ENCODE results near the gene HIGD2A. TPM values are rescaled to one million over a fixed set of nuclear protein-coding genes. Genes with fewer than 3 reads are reported as not detected.

HIGD2A gene
- 78.5 and 108 TPM in 2 replicates for total RNA-seq (2014; rRNA removed; shearing (Covaris generic))

GRCh38 chr5:176388444-176389134 lies at the start of gene HIGD2A, which contains the start of gene NOP16:
Gene HIGD2A (plus strand): TSS chr5:176388751. CDS start chr5:176388820, 69 bp downstream.
Gene NOP16 (minus strand): TSS chr5:176388598. CDS start chr5:176388539, 59 bp downstream.
- peak; percentile 96 for DNase-seq (ENCODE audit: low read depth)

DNA sequence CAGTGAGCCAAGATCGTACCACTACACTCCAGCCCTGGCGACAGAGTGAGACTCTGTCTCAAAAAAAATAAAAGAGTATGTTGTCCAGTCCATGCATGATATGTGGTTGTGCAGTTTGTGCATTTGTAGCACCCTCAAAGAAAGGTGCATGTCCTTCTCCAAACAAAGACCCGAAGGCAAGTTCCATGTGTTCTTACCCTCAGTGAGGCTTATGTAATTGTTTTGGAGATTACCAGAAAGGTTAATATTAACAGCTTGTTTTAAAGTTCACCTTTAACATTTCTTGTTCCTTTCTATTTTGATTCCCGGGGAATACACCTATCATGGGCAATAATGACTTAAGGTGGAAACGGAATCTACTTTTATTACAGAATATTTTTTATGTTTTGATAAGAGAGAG lies 49.2 kb upstream of the HIGD2A start:
- no peak for DNase-seq (ENCODE audit: low read depth)

- no peak for DNase-seq (ENCODE audit: low read depth)
Measured at GRCh38 chr5:176341325-176342157, 47.0 kb upstream of the HIGD2A start.

DNA sequence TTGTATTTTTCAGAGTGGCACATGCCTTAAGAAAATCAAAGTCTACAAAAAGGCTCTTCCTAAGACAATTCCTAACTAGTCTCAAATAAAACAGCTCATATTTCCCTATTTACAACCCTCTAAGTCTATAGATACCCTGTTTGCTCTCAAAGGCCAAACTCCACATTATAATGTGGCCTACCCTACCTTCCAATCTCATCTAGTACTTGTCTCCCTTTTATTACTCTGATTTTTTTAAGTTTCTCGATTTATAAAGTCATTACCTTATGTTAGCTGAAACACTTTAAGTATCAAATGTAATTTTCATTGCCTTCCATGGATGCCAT lies 46.4 kb upstream of the HIGD2A start:
- DNase-seq (ENCODE audit: low read depth), result no peak

GRCh38 chr5:176342766-176343458 lies 45.6 kb upstream of the HIGD2A start:
- DNase-seq (ENCODE audit: low read depth), result no peak

DNA sequence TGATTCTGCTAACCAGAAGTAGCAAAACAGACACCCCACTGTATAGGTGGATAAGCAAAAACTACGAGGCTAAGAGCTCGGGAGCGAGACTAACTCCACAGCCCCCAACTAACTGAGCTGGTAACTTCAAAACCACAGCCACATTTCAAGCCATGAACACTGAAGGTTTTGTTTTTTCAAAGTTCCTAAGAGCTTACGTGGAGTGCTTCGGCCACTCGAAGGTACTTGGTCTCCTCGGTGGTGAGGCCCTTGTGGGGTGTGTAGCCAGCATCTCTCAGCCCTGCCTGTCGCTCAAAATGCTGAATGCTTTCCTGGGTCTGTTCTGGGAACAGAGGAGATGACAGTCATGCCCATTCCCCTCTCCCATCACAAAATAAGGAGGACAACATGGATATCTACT lies 38.1 kb upstream of the HIGD2A start:
- no peak for DNase-seq (ENCODE audit: low read depth)

GRCh38 chr5:176352116-176352878 lies 36.3 kb upstream of the HIGD2A start:
- DNase-seq (ENCODE audit: low read depth), result no peak

DNA sequence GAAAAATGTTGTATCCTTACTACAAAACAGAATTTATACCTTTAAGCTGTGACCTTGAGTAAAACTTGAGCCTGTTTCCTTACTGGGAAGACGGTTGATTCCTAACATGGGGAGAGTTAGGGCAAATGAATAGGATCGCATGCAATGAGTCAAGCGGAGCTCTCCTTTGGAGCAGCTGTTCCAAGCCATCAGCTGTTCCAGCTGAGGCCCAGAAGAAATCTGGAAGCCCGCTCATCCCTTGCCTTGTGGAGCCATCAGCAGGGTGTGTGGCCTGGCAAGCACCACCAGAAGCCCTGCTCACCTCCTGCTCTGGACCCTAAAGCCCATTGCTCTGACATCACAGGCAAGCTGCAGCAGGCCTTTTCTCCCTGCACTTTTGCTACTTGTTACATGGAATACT lies 35.0 kb upstream of the HIGD2A start:
- DNase-seq (ENCODE audit: low read depth), result no peak

DNA sequence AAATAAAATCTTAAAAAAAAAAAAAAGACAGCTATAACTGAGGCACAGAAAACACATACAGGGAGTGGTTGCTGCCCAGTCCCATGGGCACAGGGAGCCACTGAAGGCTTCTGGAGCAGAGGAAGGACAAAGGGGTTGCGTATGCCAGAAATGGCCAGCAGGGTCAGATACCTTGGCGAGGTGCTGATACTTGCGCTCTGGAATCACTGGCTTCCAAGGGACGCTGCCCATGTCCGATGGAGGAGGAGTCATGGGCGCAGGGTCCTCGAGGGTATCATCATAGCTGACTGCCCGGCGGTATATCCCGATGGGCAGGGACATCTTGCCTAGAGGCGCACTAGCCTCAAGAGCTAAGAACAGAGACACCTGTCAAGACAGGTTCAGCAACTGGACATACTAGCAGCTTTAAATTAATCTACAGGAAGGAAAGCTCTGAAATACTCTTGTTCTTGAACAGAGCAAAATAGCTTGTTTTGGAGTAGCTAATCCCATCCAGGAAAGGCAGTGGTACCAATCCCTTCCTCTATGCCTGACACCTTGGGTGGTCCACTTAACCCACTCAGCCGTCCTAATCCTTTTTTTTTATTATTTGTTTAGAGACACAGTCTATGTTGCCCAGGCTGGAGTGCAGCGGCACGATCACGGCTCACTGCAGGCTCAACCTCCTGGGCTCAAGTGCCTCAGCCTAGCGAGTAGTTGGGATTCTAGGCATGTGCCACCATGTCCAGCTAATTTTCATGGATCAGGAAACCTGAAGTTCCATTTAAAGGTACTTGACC lies 33.0 kb upstream of the HIGD2A start:
- no peak for DNase-seq (ENCODE audit: low read depth)

DNA sequence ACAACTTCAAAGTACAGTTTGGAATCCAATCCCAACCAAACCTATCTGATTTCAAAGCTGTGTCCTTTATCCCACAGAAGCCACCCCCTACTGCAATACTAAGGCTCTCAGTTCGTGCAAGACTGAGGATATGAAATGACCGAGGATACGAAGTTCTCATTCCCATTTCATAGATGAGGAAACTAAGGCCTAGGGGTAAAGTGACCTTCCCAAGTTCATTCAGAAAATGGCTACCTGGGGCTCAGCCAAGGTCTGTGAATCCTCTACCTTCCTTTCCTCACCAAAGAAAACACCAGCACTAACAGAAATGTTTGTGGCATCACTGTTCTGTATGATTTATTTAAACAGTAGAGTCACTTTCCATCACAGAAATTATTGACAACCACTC lies 32.4 kb upstream of the HIGD2A start:
- no peak for DNase-seq (ENCODE audit: low read depth)

- peak; percentile 11 for DNase-seq (ENCODE audit: low read depth)
Measured at GRCh38 chr5:176359658-176360057, 28.9 kb upstream of the HIGD2A start.

DNA sequence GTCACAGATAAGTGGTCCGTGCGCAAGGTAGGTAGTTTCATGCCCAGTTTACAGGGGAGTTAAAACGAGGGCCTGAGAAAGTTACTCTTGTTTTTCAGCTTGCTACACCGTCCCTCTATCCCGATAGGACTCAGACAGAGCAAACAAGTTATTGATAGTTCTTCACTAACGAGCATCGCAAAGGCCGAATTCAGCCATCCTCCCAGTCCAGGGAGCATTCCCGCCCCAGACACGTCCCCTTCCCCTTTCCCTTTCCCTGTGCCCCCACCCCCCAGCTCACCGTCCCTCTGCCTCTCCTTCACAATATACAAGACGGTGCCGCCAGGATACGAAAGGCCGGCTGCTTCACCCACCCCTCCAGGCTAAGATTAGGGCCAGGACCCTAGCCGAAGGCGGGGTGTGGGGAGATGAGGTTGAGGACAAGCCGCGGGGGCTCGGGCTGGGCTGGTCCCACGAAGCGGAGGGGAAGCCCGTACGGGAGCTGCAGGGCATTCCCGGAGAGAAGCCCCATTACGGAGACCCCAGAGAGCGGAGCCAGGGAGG lies 27.6 kb upstream of the HIGD2A start:
- no peak for DNase-seq (ENCODE audit: low read depth)

- peak; percentile 88 for DNase-seq (ENCODE audit: low read depth)
Measured at GRCh38 chr5:176361437-176362232, 26.9 kb upstream of the HIGD2A start, which contains the start of gene KIAA1191. Gene KIAA1191 (minus strand): TSS chr5:176361764. CDS start chr5:176359508, 2,256 bp downstream.

- DNase-seq (ENCODE audit: low read depth), result no peak
Measured at GRCh38 chr5:176362233-176362490, 26.4 kb upstream of the HIGD2A start.

DNA sequence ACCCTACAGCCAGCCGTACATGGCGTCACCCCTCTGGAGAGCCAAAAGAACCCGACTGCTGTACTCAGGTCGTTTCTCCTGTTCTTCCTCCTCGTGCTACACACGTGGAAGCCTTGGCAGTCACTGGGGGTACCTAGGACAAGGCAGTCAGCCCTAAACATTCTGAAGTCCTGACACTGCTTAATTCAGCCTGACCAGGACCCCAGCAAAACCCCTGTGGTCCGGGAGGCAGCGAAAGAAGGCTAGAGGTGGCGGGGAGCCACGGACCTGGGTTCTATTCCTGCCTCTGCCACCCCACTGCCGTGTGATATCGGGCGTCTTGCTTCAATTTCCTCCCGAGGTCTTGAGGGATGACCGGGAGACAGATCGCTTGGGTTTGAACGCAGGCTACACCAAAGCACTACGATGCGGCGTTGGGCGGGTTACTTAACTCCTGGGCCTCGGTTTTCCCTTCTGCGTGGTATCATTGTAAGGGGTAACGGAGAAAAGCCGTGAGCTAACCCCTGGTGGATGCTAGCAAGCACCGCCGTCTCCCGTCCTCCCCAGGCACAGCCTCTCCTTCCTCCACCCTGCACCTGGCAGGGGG lies 23.7 kb upstream of the HIGD2A start:
- no peak for DNase-seq (ENCODE audit: low read depth)

DNA sequence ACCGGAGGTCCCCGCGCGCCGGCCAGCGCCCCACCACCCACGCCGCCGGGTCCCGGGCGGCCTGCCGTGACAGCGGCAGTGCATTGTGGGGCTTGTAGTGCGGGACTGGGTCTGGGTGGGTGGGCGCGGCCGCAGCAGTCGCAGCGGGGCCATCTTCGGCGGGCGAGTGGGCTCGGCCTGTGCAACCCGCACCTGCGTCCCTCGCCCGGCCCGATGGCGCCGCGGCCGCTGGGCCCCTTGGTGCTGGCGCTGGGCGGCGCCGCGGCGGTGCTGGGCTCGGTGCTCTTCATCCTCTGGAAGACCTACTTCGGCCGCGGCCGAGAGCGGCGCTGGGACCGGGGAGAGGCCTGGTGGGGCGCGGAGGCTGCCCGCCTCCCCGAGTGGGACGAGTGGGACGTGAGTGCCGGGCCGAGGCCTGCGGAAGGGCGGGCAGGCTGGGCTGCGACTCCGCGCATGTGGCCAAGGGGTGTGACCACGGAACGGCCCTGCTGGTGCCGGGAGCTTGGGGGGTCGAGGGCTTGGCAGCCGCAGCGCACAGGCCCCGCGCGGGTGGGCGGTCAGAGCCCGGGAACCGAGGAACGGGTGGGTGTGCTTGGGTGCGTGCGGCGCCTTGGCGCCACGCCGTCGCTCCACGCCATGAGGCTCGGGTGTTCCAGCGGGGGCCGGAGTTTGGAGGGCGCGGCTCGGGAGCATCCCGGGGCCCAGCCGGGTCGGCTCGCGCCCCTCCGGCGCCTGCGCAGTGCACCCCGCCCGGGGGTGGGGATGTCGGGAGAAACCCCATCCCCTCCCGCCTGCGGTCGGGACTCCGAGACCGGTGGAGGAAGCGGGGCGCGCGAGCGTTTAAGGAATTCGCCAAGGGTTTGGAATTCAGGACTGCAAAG lies 23.0 kb upstream of the HIGD2A start, which contains the start of gene ARL10:
Gene ARL10, plus strand, starts transcription at position 137 of the 881 bp plus-strand sequence. Its CDS starts 77 bp downstream, at position 214.
- DNase-seq (ENCODE audit: low read depth), result peak; percentile 51

DNA sequence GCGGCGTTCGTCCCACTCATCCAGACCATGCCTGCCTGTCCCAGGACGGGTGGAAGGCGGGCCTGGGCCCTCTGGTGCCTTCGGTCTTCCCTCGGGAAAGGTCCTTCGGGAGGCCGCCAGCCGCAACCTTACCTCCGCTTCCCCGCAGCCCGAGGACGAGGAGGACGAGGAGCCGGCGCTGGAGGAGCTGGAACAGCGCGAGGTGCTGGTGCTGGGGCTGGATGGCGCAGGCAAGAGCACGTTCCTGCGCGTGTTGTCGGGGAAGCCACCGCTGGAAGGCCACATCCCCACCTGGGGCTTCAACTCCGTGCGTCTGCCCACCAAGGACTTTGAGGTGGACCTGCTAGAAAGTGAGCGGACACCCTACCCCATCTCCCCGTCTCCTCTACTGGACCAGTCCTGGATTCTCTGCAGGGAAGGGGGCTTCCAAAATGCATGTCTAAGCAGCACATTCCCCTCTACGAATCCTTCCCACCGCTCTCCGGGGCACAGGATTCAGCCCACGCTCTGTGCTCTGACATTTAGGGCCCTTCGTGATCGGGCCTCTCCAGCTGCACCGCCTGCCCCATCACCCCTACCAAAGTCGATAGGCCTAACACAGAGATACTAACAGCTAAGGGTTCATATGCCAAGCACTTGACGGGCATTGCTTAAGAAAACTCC lies 22.2 kb upstream of the HIGD2A start:
- no peak for DNase-seq (ENCODE audit: low read depth)

DNA sequence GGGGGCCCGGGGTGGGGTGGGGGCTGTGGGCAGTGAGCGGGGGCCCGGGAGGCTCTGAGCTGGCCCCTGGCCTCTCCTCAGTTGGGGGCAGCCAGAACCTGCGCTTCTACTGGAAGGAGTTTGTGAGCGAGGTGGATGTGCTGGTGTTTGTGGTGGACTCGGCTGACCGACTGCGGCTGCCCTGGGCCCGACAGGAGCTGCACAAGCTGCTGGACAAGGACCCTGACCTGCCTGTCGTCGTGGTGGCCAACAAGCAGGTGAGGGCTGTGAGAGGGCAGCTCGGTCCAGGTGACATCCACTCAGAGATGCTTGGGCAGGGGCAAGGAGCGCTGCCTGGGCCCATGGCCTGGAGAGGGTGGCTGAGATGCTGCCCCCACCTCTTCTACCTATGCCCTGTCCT lies 19.8 kb upstream of the HIGD2A start:
- no peak for DNase-seq (ENCODE audit: low read depth)

Measured in RPMI7951 (cell line).